OCI-LY3 (cell line): ENCODE results near the gene CTNND2.

ENCODE experiments used
- EZH2phosphoT487 ChIP-seq: fragments of 200-600 bp; shearing (Covaris generic); IDR thresholded peaks from 2 replicates; pipeline ENCODE4 v1.6.1; 2018; ENCODE audit warnings: antibody characterized with exemption, mixed run types, low read depth
- TF ChIP-seq, protein P1 (sequence below): fragments of 200-600, 300-600 bp; sonication (generic); IDR thresholded peaks from 2 replicates; pipeline ENCODE4 v1.5.1; 2014; ENCODE audit warnings: antibody characterized with exemption, low read length, low read depth

DNA sequence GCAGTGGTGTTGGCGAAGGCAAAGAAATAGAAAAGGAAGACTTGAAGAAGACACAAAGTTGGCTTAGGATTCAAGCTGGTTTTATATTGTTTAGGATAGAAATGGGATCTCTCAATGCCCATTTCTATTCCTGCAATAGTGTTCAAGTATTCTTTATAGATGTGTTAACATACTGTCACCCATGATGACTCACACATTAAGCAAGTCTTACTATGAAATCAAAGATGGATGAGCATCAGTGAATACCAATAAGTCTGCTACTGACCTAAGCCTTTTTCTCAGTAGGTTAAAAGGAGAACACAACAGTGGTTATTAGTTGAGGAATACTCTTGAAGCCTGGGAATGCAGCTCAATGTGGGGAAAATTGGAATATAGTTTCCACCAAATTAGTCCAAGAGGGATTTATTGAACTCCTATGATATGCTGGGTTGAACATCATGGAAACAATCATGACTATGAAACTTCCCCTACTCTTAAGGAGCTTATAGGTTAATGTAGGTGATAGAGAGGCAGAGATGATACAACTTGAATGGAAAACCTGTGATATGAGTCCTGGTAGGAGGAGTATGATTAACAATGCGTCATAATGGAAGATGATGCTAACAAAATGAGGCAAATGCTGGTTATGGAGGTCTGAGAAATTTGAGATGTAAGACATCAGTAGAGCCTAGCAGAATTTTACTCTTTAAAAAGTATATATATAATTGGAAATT lies 726.1 kb downstream of the CTNND2 start:
- TF ChIP-seq, protein P1, sequence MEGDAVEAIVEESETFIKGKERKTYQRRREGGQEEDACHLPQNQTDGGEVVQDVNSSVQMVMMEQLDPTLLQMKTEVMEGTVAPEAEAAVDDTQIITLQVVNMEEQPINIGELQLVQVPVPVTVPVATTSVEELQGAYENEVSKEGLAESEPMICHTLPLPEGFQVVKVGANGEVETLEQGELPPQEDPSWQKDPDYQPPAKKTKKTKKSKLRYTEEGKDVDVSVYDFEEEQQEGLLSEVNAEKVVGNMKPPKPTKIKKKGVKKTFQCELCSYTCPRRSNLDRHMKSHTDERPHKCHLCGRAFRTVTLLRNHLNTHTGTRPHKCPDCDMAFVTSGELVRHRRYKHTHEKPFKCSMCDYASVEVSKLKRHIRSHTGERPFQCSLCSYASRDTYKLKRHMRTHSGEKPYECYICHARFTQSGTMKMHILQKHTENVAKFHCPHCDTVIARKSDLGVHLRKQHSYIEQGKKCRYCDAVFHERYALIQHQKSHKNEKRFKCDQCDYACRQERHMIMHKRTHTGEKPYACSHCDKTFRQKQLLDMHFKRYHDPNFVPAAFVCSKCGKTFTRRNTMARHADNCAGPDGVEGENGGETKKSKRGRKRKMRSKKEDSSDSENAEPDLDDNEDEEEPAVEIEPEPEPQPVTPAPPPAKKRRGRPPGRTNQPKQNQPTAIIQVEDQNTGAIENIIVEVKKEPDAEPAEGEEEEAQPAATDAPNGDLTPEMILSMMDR = no peak
- no peak for TF ChIP-seq EZH2phosphoT487
